Measurements from ENCODE around the gene MCTP1.

MCTP1 gene

GRCh38 chr5:95060098-95060497 lies 224.8 kb downstream of the MCTP1 start:
- no peaks in the 10 kb centered on the region for H3K27me3 ChIP-seq (ENCODE audit: insufficient read depth, poor library complexity, severe bottlenecking)
- no peak for DNase-seq (ENCODE audit: low read depth in 1 of 2, low spot score in 1 of 2)
- H3K4me3 ChIP-seq (replicated peaks; ENCODE audit: insufficient read depth, low read length): no peak overlapping the region
- H3K27ac ChIP-seq (replicated peaks): no peak overlapping the region
- no peak for TF ChIP-seq SPI1 (IDR thresholded peaks at IDR 0.05; ENCODE audit: borderline replicate concordance, low read depth)
- TF ChIP-seq REST (IDR thresholded peaks at IDR 0.05; ENCODE audit: insufficient replicate concordance, low read depth): no peak
- no peak for TF ChIP-seq GABPA (IDR thresholded peaks at IDR 0.05; ENCODE audit: low read depth)

DNA sequence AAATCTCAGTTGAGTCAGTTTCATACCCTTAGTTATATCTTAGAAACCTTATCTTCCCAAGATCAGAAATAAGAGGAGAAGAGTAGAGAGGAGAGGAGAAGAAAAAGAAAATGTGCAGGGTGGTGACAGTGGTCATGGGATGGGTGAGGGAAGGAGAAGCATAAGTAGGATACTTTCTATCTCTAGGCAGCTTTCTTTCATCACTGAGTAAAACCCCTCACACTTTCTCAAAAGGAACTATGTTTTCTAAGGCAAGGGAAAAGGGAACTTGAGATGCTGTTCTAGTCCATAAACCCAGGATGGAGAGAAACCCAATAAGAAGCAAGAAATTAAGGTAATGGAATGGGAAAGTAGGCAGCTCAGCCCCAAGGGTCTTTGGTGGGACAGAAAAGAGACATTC lies 225.3 kb downstream of the MCTP1 start:
- no peak for DNase-seq (ENCODE audit: low read depth in 1 of 2, low spot score in 1 of 2)
- Histone ChIP-seq H3K27me3 (ENCODE audit: insufficient read depth, poor library complexity, severe bottlenecking) (no peaks in the 10 kb centered on the region), H3K27ac (replicated peaks) (no peak overlapping the region), H3K4me3 (replicated peaks; ENCODE audit: insufficient read depth, low read length) (no peak overlapping the region)
- TF ChIP-seq GABPA (IDR thresholded peaks at IDR 0.05; ENCODE audit: low read depth) (no peak), POLR2AphosphoS5 (IDR thresholded peaks at IDR 0.05; ENCODE audit: low read depth) (no peak), REST (IDR thresholded peaks at IDR 0.05; ENCODE audit: insufficient replicate concordance, low read depth) (no peak), SPI1 (IDR thresholded peaks at IDR 0.05; ENCODE audit: borderline replicate concordance, low read depth) (no peak), CTCF (IDR thresholded peaks at IDR 0.05; ENCODE audit: insufficient read depth, low read length) (no peak)

DNA sequence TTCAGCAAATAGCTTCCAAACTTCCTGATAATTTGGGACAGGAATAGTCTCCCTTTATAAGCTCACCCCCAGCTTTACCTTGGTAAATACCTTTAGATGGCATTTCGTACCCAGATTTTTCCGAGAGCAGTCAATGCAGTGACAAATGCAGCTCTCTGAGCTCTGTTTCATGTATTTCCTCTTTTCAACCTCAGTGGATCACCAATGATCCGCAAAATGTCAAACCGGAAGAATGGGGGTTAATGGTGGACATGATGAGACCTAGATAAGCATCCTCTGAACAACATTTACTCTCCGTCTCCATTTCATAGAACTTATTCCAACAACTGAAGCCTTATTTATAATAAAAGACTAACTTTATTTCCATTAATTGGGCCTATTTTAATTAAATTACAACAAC lies 227.3 kb downstream of the MCTP1 start:
- peak in 1 of 2 experiments; percentile 54 for DNase-seq (ENCODE audit: low read depth in 1 of 2, low spot score in 1 of 2)
- H3K27me3 ChIP-seq (ENCODE audit: insufficient read depth, poor library complexity, severe bottlenecking): no peaks in the 10 kb centered on the region
- H3K4me3 ChIP-seq (replicated peaks; ENCODE audit: insufficient read depth, low read length): no peak overlapping the region
- H3K27ac ChIP-seq (replicated peaks): no peak overlapping the region
- TF ChIP-seq SPI1 (IDR thresholded peaks at IDR 0.05; ENCODE audit: borderline replicate concordance, low read depth) (peak; percentile 18; the same call in 1 of the 2 replicates), REST (IDR thresholded peaks at IDR 0.05; ENCODE audit: insufficient replicate concordance, low read depth) (no peak)

- H3K27ac ChIP-seq (replicated peaks): no peak overlapping the region
- no peak overlapping the region for H3K4me3 ChIP-seq (replicated peaks; ENCODE audit: insufficient read depth, low read length)
- no peaks in the 10 kb centered on the region for H3K27me3 ChIP-seq (ENCODE audit: insufficient read depth, poor library complexity, severe bottlenecking)
- TF ChIP-seq SPI1 (IDR thresholded peaks at IDR 0.05; ENCODE audit: borderline replicate concordance, low read depth) (no peak), GABPA (IDR thresholded peaks at IDR 0.05; ENCODE audit: low read depth) (no peak), POLR2AphosphoS5 (IDR thresholded peaks at IDR 0.05; ENCODE audit: low read depth) (no peak), CTCF (IDR thresholded peaks at IDR 0.05; ENCODE audit: insufficient read depth, low read length) (no peak), REST (IDR thresholded peaks at IDR 0.05; ENCODE audit: insufficient replicate concordance, low read depth) (no peak)
- DNase-seq (ENCODE audit: low read depth in 1 of 2, low spot score in 1 of 2): no peak
Observed at GRCh38 chr5:95053253-95053652, 231.6 kb downstream of the MCTP1 start.
